H1 (cell line): ENCODE data around the gene ACKR1.

ENCODE experiments used
- EP300 ChIP-seq, 2 experiments: IDR thresholded peaks; 1 replicate in 1 of 2; 2 replicates in 1 of 2; pipeline ENCODE4 v1.6.1; 2011 to 2012; ENCODE audit warnings: low read depth in 2 of 2, low read length in 2 of 2, mild to moderate bottlenecking in 2 of 2, borderline replicate concordance in 1 of 2, inconsistent platforms in 1 of 2, moderate library complexity in 1 of 2
- PHF8 ChIP-seq: fragments of 200-600 bp; sonication (generic); conservative IDR thresholded peaks from 2 replicates; pipeline ENCODE4 v1.7.1; 2012; ENCODE audit warnings: low read depth, mild to moderate bottlenecking, inconsistent platforms, low read length, moderate library complexity
- POLR2A ChIP-seq, 2 experiments: IDR thresholded peaks; 1 replicate in 1 of 2; 2 replicates in 1 of 2; pipeline ENCODE4 v1.6.1; 2011; ENCODE audit warnings: low read depth in 2 of 2, low read length in 2 of 2, mild to moderate bottlenecking in 2 of 2; ENCODE audit errors: control extremely low read depth in 1 of 2
- POLR2AphosphoS5 ChIP-seq: IDR thresholded peaks from 2 replicates; pipeline ENCODE4 v1.6.1; 2011; ENCODE audit warnings: low read depth, low read length
- RAD21 ChIP-seq, 2 experiments: IDR thresholded peaks in 1 of 2; conservative IDR thresholded peaks in 1 of 2; 2 replicates each; pipeline ENCODE4 v1.6.1; 2011; ENCODE audit warnings: low read depth in 2 of 2, low read length in 2 of 2, improper control_type of control experiment in 1 of 2, inconsistent platforms in 1 of 2, mild to moderate bottlenecking in 1 of 2, moderate library complexity in 1 of 2
- SP1 ChIP-seq: IDR thresholded peaks from 2 replicates; pipeline ENCODE4 v1.6.1; 2011; ENCODE audit warnings: low read depth, low read length
- TF ChIP-seq, protein P1 (sequence below), 3 experiments: IDR thresholded peaks; 1 replicate in 2 of 3; 2 replicates in 1 of 3; pipeline versions ENCODE4 v1.5.1 to v1.6.1; 2011; ENCODE audit warnings: low read length in 3 of 3, mild to moderate bottlenecking in 3 of 3, inconsistent platforms in 2 of 3, low read depth in 1 of 3, moderate library complexity in 1 of 3; ENCODE audit not compliant: insufficient read depth in 1 of 3; ENCODE audit errors: control extremely low read depth in 1 of 3
- TF ChIP-seq, protein P2 (sequence below): IDR thresholded peaks from 2 replicates; pipeline ENCODE4 v1.6.1; 2011; ENCODE audit warnings: low read length, improper control_type of control experiment

- TF ChIP-seq SP1 (no peak), EP300 (IDR thresholded peaks at IDR 0.05; ENCODE audit: borderline replicate concordance in 1 of 2, low read depth in 2 of 2, low read length in 2 of 2) (no peak), RAD21 (IDR thresholded peaks at IDR 0.05 in 1 of 2, conservative IDR thresholded peaks at IDR 0.05 in 1 of 2; ENCODE audit: low read depth in 2 of 2, low read length in 2 of 2) (no peak), POLR2A (IDR thresholded peaks at IDR 0.05; ENCODE audit: control extremely low read depth in 1 of 2, low read depth in 2 of 2, low read length in 2 of 2) (no peak), PHF8 (no peak), POLR2AphosphoS5 (no peak)
- TF ChIP-seq, protein P1, sequence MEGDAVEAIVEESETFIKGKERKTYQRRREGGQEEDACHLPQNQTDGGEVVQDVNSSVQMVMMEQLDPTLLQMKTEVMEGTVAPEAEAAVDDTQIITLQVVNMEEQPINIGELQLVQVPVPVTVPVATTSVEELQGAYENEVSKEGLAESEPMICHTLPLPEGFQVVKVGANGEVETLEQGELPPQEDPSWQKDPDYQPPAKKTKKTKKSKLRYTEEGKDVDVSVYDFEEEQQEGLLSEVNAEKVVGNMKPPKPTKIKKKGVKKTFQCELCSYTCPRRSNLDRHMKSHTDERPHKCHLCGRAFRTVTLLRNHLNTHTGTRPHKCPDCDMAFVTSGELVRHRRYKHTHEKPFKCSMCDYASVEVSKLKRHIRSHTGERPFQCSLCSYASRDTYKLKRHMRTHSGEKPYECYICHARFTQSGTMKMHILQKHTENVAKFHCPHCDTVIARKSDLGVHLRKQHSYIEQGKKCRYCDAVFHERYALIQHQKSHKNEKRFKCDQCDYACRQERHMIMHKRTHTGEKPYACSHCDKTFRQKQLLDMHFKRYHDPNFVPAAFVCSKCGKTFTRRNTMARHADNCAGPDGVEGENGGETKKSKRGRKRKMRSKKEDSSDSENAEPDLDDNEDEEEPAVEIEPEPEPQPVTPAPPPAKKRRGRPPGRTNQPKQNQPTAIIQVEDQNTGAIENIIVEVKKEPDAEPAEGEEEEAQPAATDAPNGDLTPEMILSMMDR (IDR thresholded peaks at IDR 0.05; ENCODE audit: control extremely low read depth in 1 of 3, insufficient read depth in 1 of 3, low read depth in 1 of 3, low read length in 3 of 3): no peak
- TF ChIP-seq, protein P2, sequence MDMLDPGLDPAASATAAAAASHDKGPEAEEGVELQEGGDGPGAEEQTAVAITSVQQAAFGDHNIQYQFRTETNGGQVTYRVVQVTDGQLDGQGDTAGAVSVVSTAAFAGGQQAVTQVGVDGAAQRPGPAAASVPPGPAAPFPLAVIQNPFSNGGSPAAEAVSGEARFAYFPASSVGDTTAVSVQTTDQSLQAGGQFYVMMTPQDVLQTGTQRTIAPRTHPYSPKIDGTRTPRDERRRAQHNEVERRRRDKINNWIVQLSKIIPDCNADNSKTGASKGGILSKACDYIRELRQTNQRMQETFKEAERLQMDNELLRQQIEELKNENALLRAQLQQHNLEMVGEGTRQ: no peak
Measured at GRCh38 chr1:159161719-159162026, 43.0 kb upstream of the ACKR1 start.
